Smooth muscle cell (in vitro differentiated cells): ENCODE measurements around the gene CBX8. TPM values are rescaled to one million over a fixed set of nuclear protein-coding genes. Genes with fewer than 3 reads are reported as not detected.

Source experiments
- DNase-seq: peaks from one replicate; lab custom pipeline; 2025; ENCODE audit not compliant: unreplicated experiment; lab: John Stamatoyannopoulos, UW
- H2AFZ ChIP-seq: fragments of 200-600 bp; sonication (generic); 2 replicates; pipeline ENCODE4 v1.6.0; 2016; ENCODE audit warnings: antibody characterized with exemption, low read depth, mild to moderate bottlenecking
- H3F3A ChIP-seq: fragments of 200-600 bp; sonication (generic); 2 replicates; pipeline ENCODE4 v1.6.0; 2017; ENCODE audit warnings: antibody characterized with exemption, low read depth
- H3K27ac ChIP-seq: fragments of 200-600 bp; sonication (generic); 2 replicates; pipeline ENCODE4 v1.5.1; 2016; ENCODE audit warnings: low read depth, mild to moderate bottlenecking
- H3K27me3 ChIP-seq: fragments of 200-600 bp; sonication (generic); 2 replicates; pipeline ENCODE4 v1.6.1; 2016; ENCODE audit warnings: low read depth, mild to moderate bottlenecking
- H3K36me3 ChIP-seq: fragments of 200-600 bp; sonication (generic); 2 replicates; pipeline ENCODE4 v1.5.1; 2016; ENCODE audit warnings: low read depth
- H3K4me1 ChIP-seq: fragments of 200-600 bp; sonication (generic); 2 replicates; pipeline ENCODE4 v1.5.1; 2016; ENCODE audit warnings: low read depth
- H3K4me2 ChIP-seq: fragments of 200-600 bp; sonication (generic); 2 replicates; pipeline ENCODE4 v1.6.0; 2016; ENCODE audit warnings: mild to moderate bottlenecking
- H3K4me3 ChIP-seq: fragments of 200-600 bp; sonication (generic); 2 replicates; pipeline ENCODE4 v1.5.1; 2016; ENCODE audit warnings: mild to moderate bottlenecking
- H3K79me2 ChIP-seq: fragments of 200-600 bp; sonication (generic); 2 replicates; pipeline ENCODE4 v1.6.0; 2016; ENCODE audit warnings: low read depth, mild to moderate bottlenecking
- H3K9ac ChIP-seq: fragments of 200-600 bp; sonication (generic); 2 replicates; pipeline ENCODE4 v1.6.0; 2016; ENCODE audit warnings: low read depth
- H3K9me3 ChIP-seq: fragments of 200-600 bp; sonication (generic); replicated peaks from 2 replicates; pipeline ENCODE4 v1.5.1; 2016; ENCODE audit warnings: low read depth
- H4K20me1 ChIP-seq: fragments of 200-600 bp; sonication (generic); 2 replicates; pipeline ENCODE4 v1.6.0; 2016; ENCODE audit warnings: low read depth
- CTCF ChIP-seq: fragments of 200-600 bp; sonication (generic); IDR thresholded peaks from 2 replicates; pipeline ENCODE4 v1.5.1; 2017; ENCODE audit warnings: borderline replicate concordance, mild to moderate bottlenecking, antibody characterized with exemption; ENCODE audit not compliant: insufficient read depth, poor library complexity, severe bottlenecking
- WGBS: methylation state at CpG from one replicate; pipeline ENCODE4 v1.1.7; 2016; ENCODE audit warnings: low lambda C conversion rate; 5-methylcytosine and 5-hydroxymethylcytosine counted together
- polyA plus RNA-seq: library from polyadenylated mRNA; unstranded; fragments of >200 nt; fragmentation: Nextera tagmentation; extraction: Ambion mirVana; gene quantifications from 2 replicates; pipeline ENCODE4 v1.2.1, GENCODE V29; 2016
- total RNA-seq: library from RNA; depleted of rRNA; stranded (reverse); fragments of >200 nt; gene quantifications from 2 replicates; pipeline ENCODE4 v1.2.3, GENCODE V29; 2014

The CBX8 gene
- total and polyA plus RNA-seq, 2 experiments from 2014 or later: 2.6 to 4.3 TPM

- Histone ChIP-seq H2AFZ (no peak overlapping the region), H3K4me3 (no peak overlapping the region), H3K9me3 (no peaks in the 10 kb centered on the region), H3F3A (peaks cover 7% of the 10 kb centered on the region), H4K20me1 (no peaks in the 10 kb centered on the region), H3K27ac (no peak overlapping the region), H3K36me3 (no peaks in the 10 kb centered on the region), H3K27me3 (peaks cover 58% of the 10 kb centered on the region), H3K79me2 (no peaks in the 10 kb centered on the region), H3K9ac (no peak overlapping the region), H3K4me1 (peaks cover 33% of the 10 kb centered on the region), H3K4me2 (no peak overlapping the region)
- no peak for DNase-seq
- no peak for TF ChIP-seq CTCF
- 50% methylated on average over 6 of the region's 6 CpGs for WGBS
Measured at GRCh38 chr17:79745641-79746105, 51.2 kb downstream of the CBX8 start.

- no peak for DNase-seq
- H2AFZ ChIP-seq: no peak overlapping the region
- peaks cover 57% of the 10 kb centered on the region for H3K27me3 ChIP-seq
- no peaks in the 10 kb centered on the region for H4K20me1 ChIP-seq
- H3K4me1 ChIP-seq: peaks cover 18% of the 10 kb centered on the region
- no peak overlapping the region for H3K4me2 ChIP-seq
- no peak overlapping the region for H3K9ac ChIP-seq
- whole genome bisulfite sequencing: 91% methylated on average over 5 of the region's 5 CpGs
- TF ChIP-seq CTCF: no peak
- H3K27ac ChIP-seq: no peak overlapping the region
- no peaks in the 10 kb centered on the region for H3K9me3 ChIP-seq
- no peaks in the 10 kb centered on the region for H3K36me3 ChIP-seq
- H3K4me3 ChIP-seq: no peak overlapping the region
- no peaks in the 10 kb centered on the region for H3F3A ChIP-seq
- no peaks in the 10 kb centered on the region for H3K79me2 ChIP-seq
Measured at GRCh38 chr17:79743614-79744013, 53.3 kb downstream of the CBX8 start.

GRCh38 chr17:79742951-79743476, 53.9 kb downstream of the CBX8 start:
- 92% methylated on average over 7 of the region's 7 CpGs for WGBS

More at GRCh38 chr17:79742951-79743476, 53.9 kb downstream of the CBX8 start:
- H3K4me1 ChIP-seq: peaks cover 17% of the 10 kb centered on the region
- no peaks in the 10 kb centered on the region for H3F3A ChIP-seq
- no peak overlapping the region for H3K4me2 ChIP-seq
- no peaks in the 10 kb centered on the region for H4K20me1 ChIP-seq
- H3K27me3 ChIP-seq: peaks cover 51% of the 10 kb centered on the region
- H3K9me3 ChIP-seq: no peaks in the 10 kb centered on the region
- no peaks in the 10 kb centered on the region for H3K79me2 ChIP-seq
- no peak overlapping the region for H3K9ac ChIP-seq
- no peak overlapping the region for H2AFZ ChIP-seq
- no peaks in the 10 kb centered on the region for H3K36me3 ChIP-seq
- no peak for DNase-seq
- no peak overlapping the region for H3K4me3 ChIP-seq
- no peak overlapping the region for H3K27ac ChIP-seq
- no peak for TF ChIP-seq CTCF
